K562 (cell line): ENCODE data around the gene RNF214. TPM values are rescaled to one million over a fixed set of nuclear protein-coding genes. Genes with fewer than 3 reads are reported as not detected.

Experiments used
- ATAC-seq: fragments of 200-7000 bp; cut with Tn5 transposase; 3 replicates; pipeline ENCODE4 v1.9.1; 2020; ENCODE audit warnings: moderate library complexity
- BruUV-seq: library from RNA; stranded (reverse); fragments of 400-500 nt; replicated peaks from 2 replicates; lab custom pipeline; 2021; lab: Mats Ljungman, UMichigan
- CTCF ChIA-PET: fragments of 300-600 bp; formaldehyde crosslinking; extraction: SDS; loops from one replicate; lab custom pipeline; 2021; ENCODE audit warnings: low intra/inter-chr PET ratio; lab: Yijun Ruan, JAX
- POLR2A ChIA-PET: fragments of 300-600, 350-650 bp; sonication (Branson Sonifier 250); formaldehyde crosslinking; extraction: SDS; loops from one replicate; lab custom pipeline; 2021; ENCODE audit warnings: antibody characterized with exemption, inconsistent platforms; lab: Yijun Ruan, JAX
- DNase-seq, 4 experiments: peaks; one replicate each; pipeline versions ENCODE4 v3.0.0 to v3.0.0-alpha.2; 2011 to 2018; ENCODE audit warnings: low spot score in 3 of 4, mixed read lengths in 3 of 4; ENCODE audit errors: extremely low read depth in 1 of 4
- FAIRE-seq: peaks from 2 replicates; lab custom pipeline; 2011; peaks lifted over from hg19 to GRCh38; lab: Jason Lieb, UNC
- H2AFZ ChIP-seq: 2 replicates; pipeline ENCODE4 v1.6.0; 2011; ENCODE audit warnings: low read depth, low read length, control low read depth, inconsistent platforms
- H3K27ac ChIP-seq: fragments of 200-600 bp; 3 replicates; pipeline ENCODE4 v1.8.0; 2011; ENCODE audit warnings: low read depth, mild to moderate bottlenecking, control low read depth, inconsistent platforms, low read length, moderate library complexity, mixed read lengths; ENCODE audit errors: extremely low read depth
- H3K27me3 ChIP-seq, 2 experiments: fragments of 300-600 bp in 1 of 2; 2 replicates in 1 of 2; 3 replicates in 1 of 2; pipeline versions ENCODE4 v1.6.0 to v1.8.0; 2011; ENCODE audit warnings: inconsistent platforms in 2 of 2, low read length in 2 of 2, mild to moderate bottlenecking in 1 of 2, mixed read lengths in 1 of 2, moderate library complexity in 1 of 2; ENCODE audit not compliant: control insufficient read depth in 2 of 2, insufficient read depth in 2 of 2
- H3K36me3 ChIP-seq: fragments of 300-600 bp; 3 replicates; pipeline ENCODE4 v1.8.0; 2011; ENCODE audit warnings: mild to moderate bottlenecking, low read length, inconsistent platforms; ENCODE audit not compliant: control insufficient read depth, insufficient read depth
- H3K4me1 ChIP-seq, 2 experiments: fragments of 200-600 bp in 1 of 2; replicated peaks in 1 of 2; 2 replicates in 1 of 2; 3 replicates in 1 of 2; pipeline versions ENCODE4 v1.5.1 to v1.8.0; 2011; ENCODE audit warnings: inconsistent platforms in 2 of 2, low read length in 2 of 2, mild to moderate bottlenecking in 1 of 2, mixed read lengths in 1 of 2, moderate library complexity in 1 of 2; ENCODE audit not compliant: control insufficient read depth in 2 of 2, insufficient read depth in 2 of 2
- H3K4me2 ChIP-seq: 2 replicates; pipeline ENCODE4 v1.6.1; 2011; ENCODE audit warnings: low read length, control low read depth, inconsistent platforms, mixed read lengths; ENCODE audit not compliant: insufficient read depth
- H3K4me3 ChIP-seq: fragments of 200-600 bp; sonication (generic), shearing (Covaris generic); 2 replicates; pipeline ENCODE4 v1.5.1; 2016; ENCODE audit warnings: control low read depth, inconsistent platforms
- H3K79me2 ChIP-seq: fragments of 200-600 bp; 3 replicates; pipeline ENCODE4 v1.8.0; 2011; ENCODE audit warnings: low read length, inconsistent platforms; ENCODE audit not compliant: control insufficient read depth, insufficient read depth
- H3K9ac ChIP-seq, 2 experiments: 2 replicates each; pipeline versions ENCODE4 v1.6.0 to v1.6.1; 2011; ENCODE audit warnings: low read depth in 2 of 2, low read length in 2 of 2, control low read depth in 1 of 2, inconsistent platforms in 1 of 2, mild to moderate bottlenecking in 1 of 2, mixed read lengths in 1 of 2; ENCODE audit not compliant: insufficient read depth in 1 of 2
- H3K9me1 ChIP-seq: one replicate; pipeline ENCODE4 v1.6.0; 2011; ENCODE audit warnings: inconsistent platforms, mild to moderate bottlenecking, low read length, moderate library complexity; ENCODE audit not compliant: control insufficient read depth, insufficient read depth
- H3K9me3 ChIP-seq: replicated peaks from 2 replicates; pipeline ENCODE4 v1.5.1; 2011; ENCODE audit warnings: low read depth, low read length, inconsistent platforms; ENCODE audit not compliant: control insufficient read depth, insufficient read depth
- H4K20me1 ChIP-seq: replicated peaks from 2 replicates; pipeline ENCODE4 v1.6.1; 2011; ENCODE audit warnings: low read length, inconsistent platforms, mixed read lengths; ENCODE audit not compliant: control insufficient read depth, insufficient read depth
- FUS ChIP-seq: fragments of 200-400 bp; formaldehyde crosslinking; optimal IDR thresholded peaks from 2 replicates; pipeline ENCODE3; 2017; ENCODE audit warnings: low read depth, low read length
- HMGN3 ChIP-seq: IDR thresholded peaks from 2 replicates; pipeline ENCODE4 v1.6.1; 2011; ENCODE audit warnings: borderline replicate concordance, low read depth, mild to moderate bottlenecking, mixed read lengths, low read length; ENCODE audit not compliant: insufficient read length; ENCODE audit errors: extremely low read depth
- NCOA1 ChIP-seq: fragments of 450-650 bp; IDR thresholded peaks from 2 replicates; pipeline ENCODE4 v1.6.1; 2016; ENCODE audit warnings: low read depth
- SNRNP70 ChIP-seq: fragments of 200-400 bp; formaldehyde crosslinking; optimal IDR thresholded peaks from 2 replicates; pipeline ENCODE3; 2017; ENCODE audit warnings: low read depth, low read length
- SPI1 ChIP-seq: IDR thresholded peaks from 2 replicates; pipeline ENCODE4 v1.6.1; 2011; ENCODE audit warnings: low read depth, low read length, control low read depth, borderline replicate concordance
- WGBS: fragments of 100-300 bp; shearing (Covaris generic); methylation state at CpG from one replicate; pipeline ENCODE4 v1.1.6; 2016; ENCODE audit warnings: low coverage, mixed read lengths; ENCODE audit not compliant: insufficient coverage; ENCODE audit errors: missing lambda C conversion rate; 5-methylcytosine and 5-hydroxymethylcytosine counted together
- in situ Hi-C: fragments of 300-500 bp; cut with MboI; formaldehyde crosslinking; loops from 4 replicates; pipeline ENCODE4 v1.15.0; 2018; ENCODE audit warnings: inconsistent platforms, mixed read lengths
- intact Hi-C: fragments of 100-400 bp; cut with micrococcal nuclease; formaldehyde crosslinking; loops from 2 replicates; pipeline ENCODE4 v1.14.2; 2022
- polyA plus RNA-seq, 8 experiments: library from polyadenylated mRNA; depleted of rRNA in 4 of 8; stranded (reverse) in 5 of 8; unstranded in 3 of 8; fragments of >200 nt; fragmentation: Nextera tagmentation in 2 of 8; fragmentation: Illumina TruSeq in 1 of 8; extraction: Ambion mirVana in 2 of 8; extraction: Trizol in 1 of 8; gene quantifications; 2 replicates each; pipeline versions ENCODE4 v1.2.1 to v1.2.3, GENCODE V29; 2011 to 2014; ENCODE audit warnings: inconsistent platforms in 1 of 8, missing spikeins in 1 of 8
- total RNA-seq, 7 experiments: library from RNA; depleted of rRNA in 6 of 7; stranded (reverse); fragments of >200 nt in 6 of 7; fragmentation: Illumina TruSeq in 2 of 7; extraction: Trizol in 2 of 7; gene quantifications; 2 replicates each; pipeline versions ENCODE4 v1.2.1 to v1.2.3, GENCODE V29; 2011 to 2021; ENCODE audit warnings: low replicate concordance in 1 of 7

Gene RNF214
- total and polyA plus RNA-seq, 9 of the 15 experiments (the other 6 are each of a cell fraction or from before 2014, with no cell fraction given), result 6.6 to 24.8 (median 11.9) TPM

DNA sequence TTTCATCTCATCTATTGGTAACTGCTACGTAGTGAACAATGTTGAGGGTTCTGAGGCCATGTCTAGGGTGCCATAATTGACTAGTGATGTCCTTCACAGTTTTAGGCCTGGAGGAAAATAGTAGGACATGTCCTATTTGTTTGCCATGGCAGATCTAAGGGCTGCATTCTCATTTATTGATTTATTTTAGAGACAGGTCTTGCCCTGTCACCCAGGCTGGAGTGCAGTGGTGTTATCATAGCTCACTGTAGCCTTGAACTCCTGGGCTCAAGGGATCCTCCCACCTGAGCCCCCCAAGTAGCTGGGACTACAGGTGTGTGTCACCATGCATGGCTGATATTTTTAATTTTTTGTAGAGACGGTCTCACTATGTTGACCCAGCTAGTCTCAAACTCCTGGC is 100.4 kb downstream of the RNF214 start:
- H3K27ac ChIP-seq, result no peak overlapping the region
- peaks cover 5 to 10% of the 10 kb centered on the region in 2 experiments; a peak in 4 of 5 replicates for H3K4me1 ChIP-seq
- no peaks in the 10 kb centered on the region for H3K27me3 ChIP-seq
- BruUV-seq, result no TSS peak
- 0 out of 2 replicates have a peak, but pooled peaks cover 3% of the 10 kb centered on the region for H4K20me1 ChIP-seq
- CTCF ChIA-PET, result no interaction called here
- no peak for DNase-seq
- POLR2A ChIA-PET, result interaction anchor here (0.6 to 6.7 kb wide), 2 partner anchors 8 to 223 kb away, joined by 3 to 42 read pairs; no protein-coding TSS in a partner anchor
- no peak overlapping the region for H3K9ac ChIP-seq
- FAIRE-seq, result no peak
- H3K9me1 ChIP-seq, result no peaks in the 10 kb centered on the region
- H2AFZ ChIP-seq, result no peak overlapping the region
- no peak overlapping the region for H3K4me2 ChIP-seq
- H3K36me3 ChIP-seq, result no peaks in the 10 kb centered on the region
- H3K9me3 ChIP-seq, result no peaks in the 10 kb centered on the region
- no peak for TF ChIP-seq HMGN3
- intact Hi-C loops, result no loop called here
- ATAC-seq, result no peak
- 71% methylated on average over 2 of the region's 2 CpGs for WGBS
- H3K79me2 ChIP-seq, result no peaks in the 10 kb centered on the region; the same call in 2 of the 3 replicates
- H3K4me3 ChIP-seq, result no peak overlapping the region
- in situ Hi-C loops, result no loop called here

DNA sequence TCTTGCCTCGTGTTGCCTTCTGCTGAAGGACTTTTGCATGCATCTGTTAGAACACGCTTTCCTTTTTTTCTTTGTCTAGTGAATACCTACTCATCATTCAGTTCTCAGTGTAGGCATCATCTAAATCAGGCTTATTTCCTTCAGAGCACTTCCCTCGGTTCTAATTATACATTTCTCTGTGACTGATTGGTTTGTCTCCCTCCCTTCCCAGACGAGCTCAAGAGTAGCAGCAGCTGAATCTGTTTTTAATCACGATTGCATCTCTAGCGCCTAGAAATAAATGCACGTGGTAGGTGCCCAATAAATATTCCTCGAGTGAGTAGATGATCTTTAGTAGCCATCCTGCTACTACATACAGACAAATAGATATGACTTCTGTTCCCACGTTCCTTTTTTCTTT is 101.4 kb downstream of the RNF214 start:
- Histone ChIP-seq H3K4me3 (no peak overlapping the region), H3K27ac (no peak overlapping the region), H3K36me3 (0 out of 3 replicates have a peak, but pooled peaks cover under 1% of the 10 kb centered on the region), H2AFZ (no peak overlapping the region), H3K9ac (no peak overlapping the region), H3K4me2 (no peak overlapping the region)
- no peak for DNase-seq
- intact Hi-C loops (no loop called here), in situ Hi-C loops (no loop called here)
- CTCF ChIA-PET, result no interaction called here
- WGBS, result 24% methylated on average over 9 of the region's 9 CpGs
- TF ChIP-seq FUS (no peak), SPI1 (no peak), SNRNP70 (no peak), NCOA1 (no peak)
- TF ChIP-seq, all 486 proteins: peak for 0
- no TSS peak for BruUV-seq
- FAIRE-seq (no peak), ATAC-seq (no peak)
- POLR2A ChIA-PET, result interaction anchor here (0.6 to 6.7 kb wide), 2 partner anchors 7 to 68 kb away, joined by 3 to 42 read pairs; no protein-coding TSS in a partner anchor
- Histone ChIP-seq H3K9me1 (no peaks in the 10 kb centered on the region), H3K27me3 (no peaks in the 10 kb centered on the region), H3K79me2 (no peaks in the 10 kb centered on the region; the same call in 2 of the 3 replicates), H4K20me1 (0 out of 2 replicates have a peak, but pooled peaks cover 3% of the 10 kb centered on the region), H3K4me1 (peaks cover 0 to 4% of the 10 kb centered on the region in 2 experiments; a peak in 4 of 5 replicates), H3K9me3 (no peaks in the 10 kb centered on the region)
